Embryonic facial prominence (tissue), 1 donor: ENCODE data around the gene TMEM178A.
A peak's percentile ranks its signal among the peaks of the same experiment; 100 is the strongest.

ENCODE experiments used
- DNase-seq: peaks from one replicate; pipeline ENCODE4 v3.0.0-alpha.2; 2016; ENCODE audit errors: extremely low spot score

Gene TMEM178A

GRCh38 chr2:39679805-39680204 is 14.1 kb downstream of the TMEM178A start:
- DNase-seq: no peak

DNA sequence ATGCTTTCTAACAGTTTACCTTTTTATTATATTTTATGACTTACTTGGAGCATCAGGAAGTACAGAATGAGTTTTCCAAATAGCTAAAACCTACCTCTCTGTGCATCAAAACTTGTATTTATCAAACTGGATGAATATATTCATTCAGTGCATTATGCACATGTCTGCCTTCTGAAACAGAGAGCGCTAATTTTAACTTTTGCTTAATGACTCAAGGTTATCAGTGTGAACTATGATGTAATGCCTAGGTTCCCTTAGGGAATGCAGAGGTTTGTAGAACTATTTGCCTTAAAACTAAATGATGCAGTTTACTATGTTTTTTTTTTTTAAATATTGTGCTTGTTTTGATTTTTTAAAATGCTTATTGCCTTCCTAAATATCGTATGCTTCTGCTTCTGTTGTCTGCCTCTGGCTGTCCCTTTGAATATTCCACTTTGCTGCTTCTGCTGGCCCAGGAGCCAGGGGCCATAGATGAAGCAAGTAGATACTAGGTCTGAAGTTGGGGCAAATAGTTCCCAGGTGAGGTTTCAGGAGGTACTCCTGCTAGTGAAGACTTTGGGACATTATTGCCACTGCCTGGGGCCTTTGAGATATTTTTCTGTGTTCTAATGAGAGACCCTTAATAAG is 16.5 kb downstream of the TMEM178A start:
- no peak for DNase-seq

GRCh38 chr2:39683022-39683699 is 17.4 kb downstream of the TMEM178A start:
- DNase-seq: no peak

GRCh38 chr2:39684464-39684863 is 18.7 kb downstream of the TMEM178A start:
- no peak for DNase-seq

GRCh38 chr2:39685126-39685525 is 19.4 kb downstream of the TMEM178A start:
- no peak for DNase-seq

DNA sequence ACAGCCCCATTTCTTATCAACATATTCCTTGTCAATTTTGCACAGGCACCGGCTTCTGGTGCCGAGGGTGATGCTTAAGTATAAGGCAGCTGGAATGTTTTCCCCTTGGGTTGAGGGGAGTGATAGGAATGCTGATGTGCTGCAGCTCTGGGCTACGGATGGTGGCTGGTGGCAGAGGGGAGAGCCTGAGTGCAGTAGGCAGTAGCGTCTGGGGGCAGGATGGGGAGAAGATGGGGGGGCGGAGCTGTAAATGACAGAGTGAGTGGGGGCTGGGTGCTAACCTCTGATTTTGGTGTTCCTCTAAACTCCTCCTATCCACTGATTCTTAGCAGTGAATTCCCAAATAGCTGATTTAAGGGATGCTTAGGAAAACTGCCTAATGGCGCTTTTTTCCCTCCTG is 20.7 kb downstream of the TMEM178A start:
- no peak for DNase-seq

DNA sequence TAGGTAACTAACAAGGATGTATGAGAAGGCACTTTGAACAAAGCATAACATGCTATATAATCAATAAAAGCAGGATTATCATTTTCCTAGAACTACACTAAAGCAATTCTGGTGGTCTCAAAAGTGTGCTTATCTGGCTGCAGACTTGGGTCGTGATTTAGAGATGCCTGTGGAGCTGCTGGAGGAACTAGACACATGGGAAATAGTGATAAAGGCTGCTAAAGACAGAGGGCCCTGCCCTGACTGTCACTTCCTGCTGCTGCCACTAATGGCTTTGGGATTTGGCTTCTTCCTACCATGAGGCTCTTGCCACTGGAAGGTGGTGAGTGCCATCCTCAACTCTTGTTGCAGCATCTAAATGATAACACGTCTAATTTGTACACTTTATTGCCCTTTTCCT is 22.5 kb downstream of the TMEM178A start:
- no peak for DNase-seq

GRCh38 chr2:39689272-39689841 is 23.6 kb downstream of the TMEM178A start:
- no peak for DNase-seq

GRCh38 chr2:39689876-39690275 is 24.2 kb downstream of the TMEM178A start:
- DNase-seq: no peak

GRCh38 chr2:39693245-39693644 is 27.5 kb downstream of the TMEM178A start:
- no peak for DNase-seq

- DNase-seq: no peak
These were observed 30.4 kb downstream of the TMEM178A start for GRCh38 chr2:39696101-39696553.

- DNase-seq: peak; percentile 18
These were observed 31.1 kb downstream of the TMEM178A start for GRCh38 chr2:39696838-39697237.

DNA sequence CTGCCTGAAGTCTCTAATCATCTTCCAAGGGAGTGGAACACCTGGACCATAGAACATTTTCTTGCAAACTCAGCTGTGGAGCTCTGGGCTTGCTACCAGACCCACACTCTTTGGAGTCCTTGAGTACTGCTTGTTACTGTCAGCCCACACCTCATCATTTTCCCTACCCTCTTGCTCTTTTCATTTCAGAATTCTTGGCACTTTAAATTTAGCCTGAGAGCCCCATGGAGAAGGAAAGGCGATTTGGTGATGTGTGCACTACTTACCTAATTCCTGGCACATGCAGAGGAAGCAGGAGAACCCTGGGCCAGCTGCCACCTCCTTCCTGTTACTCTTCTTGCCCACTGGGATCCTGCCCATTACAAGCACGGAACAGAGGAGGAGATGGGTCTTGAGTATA is 31.7 kb downstream of the TMEM178A start:
- DNase-seq: no peak

- DNase-seq: no peak
These were observed 35.4 kb downstream of the TMEM178A start for GRCh38 chr2:39701137-39701536.

DNA sequence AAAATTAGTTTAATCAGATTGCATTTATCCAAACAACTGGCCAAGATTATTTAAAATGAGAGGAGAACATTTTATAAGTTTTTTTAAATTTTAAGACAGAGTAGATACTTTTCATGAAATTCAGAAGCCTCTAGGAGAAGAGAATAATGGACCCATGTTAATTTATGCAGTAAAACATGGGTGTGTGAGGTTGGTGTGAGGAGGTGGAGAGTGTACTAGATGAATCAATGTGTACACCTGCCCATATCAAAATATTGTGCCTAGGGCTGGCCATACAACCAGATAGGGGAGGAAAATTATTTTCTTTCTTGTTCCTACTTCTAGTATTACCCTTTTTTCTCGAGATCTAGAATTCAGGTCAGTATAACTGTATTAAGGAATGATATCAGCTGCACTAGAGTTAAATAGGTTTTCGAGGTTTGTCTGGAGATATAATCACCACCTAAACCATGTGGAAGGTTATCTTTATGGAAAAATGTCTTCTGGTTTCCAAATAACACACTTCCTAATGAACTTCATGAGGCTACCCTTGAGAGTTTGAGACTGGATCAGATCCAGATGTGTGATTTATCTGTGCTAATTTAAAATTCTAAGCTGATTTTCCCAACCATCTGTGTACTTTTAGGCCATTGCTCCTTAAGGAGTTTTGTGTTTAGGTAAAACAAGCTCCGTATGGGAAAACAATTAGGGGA is 37.6 kb downstream of the TMEM178A start:
- DNase-seq: no peak

DNA sequence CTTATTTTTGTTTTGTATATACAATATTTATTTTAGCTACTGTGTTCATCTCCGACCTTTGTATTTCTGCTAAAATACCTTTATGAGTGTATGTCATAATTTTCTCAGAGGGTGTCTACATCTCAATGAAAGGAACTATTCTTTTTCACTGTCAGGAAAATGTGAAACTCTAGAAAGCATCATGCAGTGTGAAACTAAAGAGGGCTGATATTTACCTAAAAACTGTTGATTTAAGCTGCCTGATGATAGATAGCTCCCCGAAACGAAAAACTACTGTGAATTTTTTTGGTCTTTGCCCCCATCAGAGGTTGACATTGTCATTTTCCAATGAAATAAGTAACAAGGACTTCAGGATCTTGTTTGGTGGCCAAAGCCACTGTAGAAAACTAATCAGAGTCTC is 38.8 kb downstream of the TMEM178A start:
- DNase-seq: no peak

DNA sequence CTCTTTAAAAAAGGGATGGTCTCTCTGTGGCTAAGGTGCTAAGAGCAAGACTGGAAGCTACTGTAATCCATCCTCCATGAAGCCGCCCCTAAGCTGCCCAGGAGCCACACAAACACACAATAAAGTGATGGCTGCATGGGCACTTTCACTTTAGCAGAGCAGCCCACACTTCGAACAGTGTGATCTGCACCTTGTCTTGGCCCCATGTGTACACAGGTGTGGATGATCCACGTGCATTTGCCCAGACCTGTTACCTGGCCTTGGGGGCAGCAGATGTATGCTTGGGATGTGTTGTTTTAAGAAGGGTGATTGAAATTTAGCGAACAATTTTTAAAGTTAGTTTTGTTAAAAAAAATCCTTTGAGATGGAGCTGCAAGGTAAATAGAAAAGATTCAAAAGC is 39.9 kb downstream of the TMEM178A start:
- no peak for DNase-seq

- no peak for DNase-seq
These were observed 40.6 kb downstream of the TMEM178A start for GRCh38 chr2:39706312-39706711.

- DNase-seq: no peak
These were observed 41.2 kb downstream of the TMEM178A start for GRCh38 chr2:39706945-39707344.

- DNase-seq: no peak
These were observed 42.3 kb downstream of the TMEM178A start for GRCh38 chr2:39708003-39708402.

DNA sequence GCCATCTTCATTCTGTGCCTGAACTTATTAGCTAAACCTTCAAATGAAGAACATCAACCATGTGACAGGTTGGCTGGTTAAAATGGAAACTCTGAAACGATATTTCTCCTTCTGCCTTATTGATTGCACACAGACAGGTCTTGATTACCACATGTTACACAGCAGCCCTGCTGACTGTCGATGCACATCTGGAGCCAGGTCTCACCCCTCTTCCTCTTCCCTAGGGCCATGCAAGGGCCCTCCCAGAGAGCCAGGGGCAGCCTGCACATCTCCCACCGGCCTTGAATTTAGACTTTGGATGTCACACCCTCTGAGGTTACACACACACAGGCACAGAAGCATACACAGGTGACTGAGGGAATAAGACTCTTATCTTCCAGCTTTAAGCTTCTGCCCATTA is 45.1 kb downstream of the TMEM178A start:
- DNase-seq: no peak

GRCh38 chr2:39712953-39713352 is 47.2 kb downstream of the TMEM178A start:
- DNase-seq: no peak

GRCh38 chr2:39715095-39715494 is 49.4 kb downstream of the TMEM178A start:
- no peak for DNase-seq
